ENCODE measurements around the gene NTN5.

DNA sequence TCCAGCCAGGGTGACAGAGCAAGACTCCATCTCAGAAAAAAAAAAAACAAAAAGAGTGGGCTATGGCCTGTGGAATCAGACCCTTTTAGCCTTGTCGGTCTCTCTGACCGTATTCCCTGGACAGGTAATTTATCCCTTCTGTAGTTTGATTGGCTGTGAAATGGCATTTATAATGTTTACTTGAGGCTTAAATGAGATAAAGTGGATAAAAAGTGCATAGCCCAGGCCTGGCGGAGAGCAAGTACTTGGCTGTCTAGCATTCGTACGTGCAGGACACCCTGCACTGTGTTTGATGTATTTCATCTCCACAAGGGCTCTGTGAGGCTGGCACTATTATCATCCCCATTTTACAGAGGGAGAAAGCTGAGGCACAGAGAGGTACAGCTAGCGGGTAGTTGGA lies 7.0 kb downstream of the NTN5 start:
- TF ChIP-seq, protein P1, sequence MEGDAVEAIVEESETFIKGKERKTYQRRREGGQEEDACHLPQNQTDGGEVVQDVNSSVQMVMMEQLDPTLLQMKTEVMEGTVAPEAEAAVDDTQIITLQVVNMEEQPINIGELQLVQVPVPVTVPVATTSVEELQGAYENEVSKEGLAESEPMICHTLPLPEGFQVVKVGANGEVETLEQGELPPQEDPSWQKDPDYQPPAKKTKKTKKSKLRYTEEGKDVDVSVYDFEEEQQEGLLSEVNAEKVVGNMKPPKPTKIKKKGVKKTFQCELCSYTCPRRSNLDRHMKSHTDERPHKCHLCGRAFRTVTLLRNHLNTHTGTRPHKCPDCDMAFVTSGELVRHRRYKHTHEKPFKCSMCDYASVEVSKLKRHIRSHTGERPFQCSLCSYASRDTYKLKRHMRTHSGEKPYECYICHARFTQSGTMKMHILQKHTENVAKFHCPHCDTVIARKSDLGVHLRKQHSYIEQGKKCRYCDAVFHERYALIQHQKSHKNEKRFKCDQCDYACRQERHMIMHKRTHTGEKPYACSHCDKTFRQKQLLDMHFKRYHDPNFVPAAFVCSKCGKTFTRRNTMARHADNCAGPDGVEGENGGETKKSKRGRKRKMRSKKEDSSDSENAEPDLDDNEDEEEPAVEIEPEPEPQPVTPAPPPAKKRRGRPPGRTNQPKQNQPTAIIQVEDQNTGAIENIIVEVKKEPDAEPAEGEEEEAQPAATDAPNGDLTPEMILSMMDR (IDR thresholded peaks at IDR 0.05): no peak
- no peak for TF ChIP-seq ZFX (IDR thresholded peaks at IDR 0.05; ENCODE audit: borderline replicate concordance)
